GM21515 (cell line): Measurements from ENCODE around the gene CALML4.
A peak's percentile ranks its signal among the peaks of the same experiment; 100 is the strongest.
"Not testable (repeated sequence)": the region's sequence is repeated elsewhere in the genome, so short reads cannot be mapped to it uniquely, and the experiment has no call there.

Source experiments
- ATAC-seq: cut with Tn5 transposase; IDR thresholded peaks from one replicate; pipeline ENCODE4 v1.9.1; 2021; ENCODE audit not compliant: unreplicated experiment

Gene CALML4, protein sequence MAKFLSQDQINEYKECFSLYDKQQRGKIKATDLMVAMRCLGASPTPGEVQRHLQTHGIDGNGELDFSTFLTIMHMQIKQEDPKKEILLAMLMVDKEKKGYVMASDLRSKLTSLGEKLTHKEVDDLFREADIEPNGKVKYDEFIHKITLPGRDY

GRCh38 chr15:68204776-68205557, at the start of gene CALML4:
Gene CALML4 (minus strand): TSS chr15:68205332. CDS start chr15:68205247, 85 bp downstream.
- no peak for ATAC-seq

DNA sequence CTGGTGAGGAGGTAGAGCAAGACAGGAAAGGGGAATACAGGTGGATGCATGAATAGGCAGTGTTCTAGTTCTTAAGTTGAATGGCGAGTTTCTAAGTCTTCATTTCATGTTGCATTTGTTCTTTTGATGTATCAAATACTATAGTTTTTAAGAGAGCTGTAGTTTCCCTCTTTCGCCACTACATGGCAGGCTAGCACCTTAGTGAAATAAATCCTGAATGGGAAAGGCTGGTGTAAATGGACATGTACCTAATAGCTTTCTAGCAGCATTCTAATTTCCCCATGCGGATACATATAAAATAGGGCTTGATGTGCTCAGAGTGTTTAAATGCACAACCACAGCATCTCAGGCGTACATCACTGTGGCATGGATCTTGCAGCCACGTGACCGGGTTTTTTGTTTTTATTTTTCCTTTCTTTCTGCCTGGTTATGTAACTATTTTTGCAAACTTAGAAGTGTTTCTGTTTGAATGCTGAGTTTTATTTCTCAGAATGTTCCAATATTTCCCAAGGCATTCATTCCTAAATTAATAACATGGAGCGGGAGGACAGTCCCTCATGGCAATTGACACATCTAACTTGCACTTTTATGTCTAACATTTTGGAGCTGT, 47.9 kb upstream of the CALML4 start:
- ATAC-seq: no peak

DNA sequence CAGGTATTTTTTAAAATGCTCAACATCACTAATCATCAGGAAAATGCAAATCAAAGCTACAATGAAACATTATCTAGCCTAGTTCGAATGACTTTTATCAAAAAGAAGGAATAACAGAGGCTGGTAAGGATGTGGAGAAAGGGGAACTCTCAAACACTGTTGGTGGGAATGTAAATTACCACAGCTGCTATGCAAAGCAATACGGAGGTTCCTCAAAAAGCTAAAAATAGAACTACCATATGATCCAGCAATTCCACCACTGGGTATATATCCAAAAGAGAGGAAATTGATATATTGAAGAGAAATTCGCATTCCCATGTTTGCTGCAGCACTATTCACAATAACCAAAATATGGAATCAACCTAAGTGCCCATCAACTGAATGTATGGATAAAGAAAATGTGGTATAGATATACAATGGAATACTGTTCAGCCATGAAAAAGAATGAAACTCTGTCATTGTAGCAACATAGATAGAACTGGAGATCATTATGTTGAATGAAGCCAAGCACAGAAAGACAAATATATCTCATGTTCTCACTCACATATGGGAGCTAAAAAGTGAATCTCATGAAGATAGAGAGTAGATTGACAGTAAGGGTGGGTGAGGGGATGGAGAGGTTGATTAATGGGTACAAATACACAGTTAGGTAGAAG, 44.1 kb upstream of the CALML4 start:
- ATAC-seq: no peak

GRCh38 chr15:68244235-68244634, 39.1 kb upstream of the CALML4 start:
- no peak for ATAC-seq

DNA sequence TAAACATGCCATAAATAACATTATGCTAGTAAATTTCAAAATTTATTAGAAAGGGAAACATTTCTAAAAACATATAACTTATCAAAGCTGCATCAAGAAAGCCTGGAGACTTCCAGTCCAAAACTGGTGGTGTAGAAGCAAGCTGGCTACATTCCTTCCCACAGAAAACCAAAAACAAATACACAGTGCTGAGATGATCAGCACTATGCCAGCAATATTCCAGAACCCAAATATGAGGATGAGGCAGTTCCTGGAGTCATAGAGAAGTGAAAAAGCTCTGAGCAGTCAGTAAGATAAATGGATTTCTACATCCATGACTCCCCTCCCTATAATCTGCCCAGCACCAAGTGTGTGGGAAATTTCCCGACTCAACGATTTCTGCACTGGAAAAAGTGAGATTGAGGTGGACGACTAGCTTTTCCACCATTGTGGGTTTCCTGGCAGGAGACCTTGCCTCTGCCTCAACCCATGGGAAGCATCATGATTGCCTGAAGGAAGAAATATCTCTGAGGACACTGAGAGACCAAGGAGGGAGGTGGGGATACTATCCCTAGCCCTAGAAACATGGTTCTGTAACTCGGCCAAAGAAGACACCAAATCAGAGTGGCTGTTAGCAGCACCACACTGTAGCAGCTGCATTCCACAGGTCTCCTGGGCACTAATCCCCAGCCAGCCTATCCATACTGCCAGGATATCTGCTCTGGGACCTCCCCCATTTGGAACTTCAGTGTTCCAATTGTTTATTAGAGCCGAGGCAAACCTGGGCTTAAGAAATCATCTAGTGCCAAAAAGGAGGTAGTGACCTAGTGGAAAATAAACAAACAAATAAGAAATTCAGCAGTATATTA, 36.2 kb upstream of the CALML4 start:
- ATAC-seq: no peak

GRCh38 chr15:68239025-68239424, 33.9 kb upstream of the CALML4 start:
- ATAC-seq: no peak

GRCh38 chr15:68235022-68235421, 29.9 kb upstream of the CALML4 start:
- ATAC-seq: no peak

GRCh38 chr15:68234520-68234919, 29.4 kb upstream of the CALML4 start:
- not testable (repeated sequence) for ATAC-seq

GRCh38 chr15:68234060-68234459, 28.9 kb upstream of the CALML4 start:
- no peak for ATAC-seq

DNA sequence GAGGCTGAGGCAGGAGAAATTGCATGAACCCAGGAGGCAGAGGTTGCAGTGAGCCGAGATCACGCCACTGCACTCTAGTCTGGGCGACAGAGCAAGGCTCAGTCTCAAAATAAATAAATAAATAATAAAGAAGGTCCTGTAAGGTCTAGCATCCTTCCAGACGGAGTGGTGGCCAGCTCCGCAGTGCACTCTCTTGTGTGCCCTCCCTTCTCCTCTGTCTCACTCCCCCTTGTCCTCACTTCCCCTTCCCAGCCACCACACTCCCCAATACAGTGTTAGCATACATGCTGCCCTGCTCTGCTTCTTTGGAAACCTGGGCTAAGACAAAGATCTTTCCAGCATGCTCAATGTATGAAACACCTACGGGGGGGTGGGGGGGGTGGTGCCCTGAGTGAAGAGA, 27.8 kb upstream of the CALML4 start:
- no peak for ATAC-seq

- no peak for ATAC-seq
Observed at GRCh38 chr15:68232449-68232848, 27.3 kb upstream of the CALML4 start.

DNA sequence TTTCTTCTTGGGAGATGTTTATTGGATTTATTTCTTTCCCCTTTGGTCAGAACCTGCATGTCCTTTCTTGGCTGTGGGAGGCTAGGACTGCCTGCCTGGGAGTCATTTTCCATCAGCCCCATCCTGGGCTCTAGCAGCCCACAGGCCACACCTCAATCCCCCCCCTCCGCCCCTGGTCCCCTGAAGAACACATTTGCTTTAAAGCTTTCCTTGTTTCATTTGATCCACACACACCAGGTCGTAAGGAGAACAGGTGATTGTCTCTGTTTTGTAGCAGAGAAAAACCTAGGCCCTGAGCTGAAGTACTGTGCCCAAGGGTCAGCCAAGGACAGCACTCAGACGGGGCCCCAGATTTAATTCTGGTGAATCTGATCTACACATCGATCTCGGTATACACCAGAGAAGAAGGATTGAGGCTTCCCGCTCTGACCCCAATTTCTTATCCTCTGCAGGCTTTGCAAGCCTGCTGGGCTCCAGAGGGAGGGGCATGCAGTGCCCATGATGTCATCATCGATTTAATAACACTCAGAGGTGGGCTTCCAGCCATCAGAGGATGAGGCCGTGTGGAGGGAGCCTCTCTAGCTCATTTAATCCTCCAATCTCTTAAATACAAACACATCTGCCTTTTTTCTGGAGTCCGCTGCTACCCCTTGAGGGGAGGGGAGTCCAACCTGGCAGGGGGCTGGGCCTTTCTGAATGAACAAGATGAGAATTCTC, 26.1 kb upstream of the CALML4 start:
- ATAC-seq: no peak

DNA sequence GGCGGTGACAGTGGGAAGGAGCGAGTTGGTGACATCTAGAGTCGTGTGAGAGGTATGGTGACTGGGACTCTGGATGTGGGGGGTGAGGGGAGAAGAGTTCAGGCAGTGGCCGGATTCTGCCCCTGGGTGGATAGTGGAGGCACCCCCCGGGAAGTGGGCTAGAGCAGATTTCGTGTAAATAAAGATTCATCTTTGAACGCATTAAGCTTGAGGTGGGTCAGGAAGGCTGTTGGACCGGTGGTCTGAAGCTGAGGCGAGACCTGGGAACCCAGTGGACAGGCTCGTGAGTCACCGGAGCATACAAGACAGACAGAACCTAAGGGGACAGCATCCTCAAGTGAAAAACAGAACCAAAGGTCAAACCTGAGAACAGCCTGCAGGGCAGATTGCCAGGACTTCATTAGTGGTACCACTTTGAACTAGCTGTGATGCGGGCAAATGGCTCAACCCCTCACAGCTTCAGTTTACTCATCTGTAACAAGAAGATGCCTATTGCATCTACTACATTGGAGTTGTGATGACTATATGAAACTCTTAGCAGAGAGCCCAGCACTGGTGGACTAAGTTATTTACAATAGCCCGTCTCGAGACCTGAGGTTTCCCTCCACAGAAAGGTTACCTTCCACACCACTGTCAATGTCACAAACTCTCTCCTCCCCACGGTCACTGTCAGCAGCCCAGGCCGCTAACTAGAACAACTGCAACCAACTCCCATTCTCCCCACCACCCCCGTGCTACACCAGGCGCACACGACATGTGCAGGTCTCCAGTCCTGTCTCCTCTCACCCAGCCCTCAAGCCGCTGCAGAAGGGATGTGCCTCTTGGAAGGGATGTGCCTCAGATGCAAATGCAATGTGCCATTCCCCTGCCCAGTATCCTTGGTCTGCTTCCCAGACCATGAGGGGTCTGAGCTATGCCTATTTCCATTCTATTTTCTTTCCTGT, 25.3 kb upstream of the CALML4 start:
- ATAC-seq: no peak

- peak; percentile 65 for ATAC-seq
Observed at GRCh38 chr15:68229386-68230156, 24.4 kb upstream of the CALML4 start, which contains the start of gene CLN6. Gene CLN6 (minus strand): TSS chr15:68229728. CDS start chr15:68229584, 144 bp downstream.

DNA sequence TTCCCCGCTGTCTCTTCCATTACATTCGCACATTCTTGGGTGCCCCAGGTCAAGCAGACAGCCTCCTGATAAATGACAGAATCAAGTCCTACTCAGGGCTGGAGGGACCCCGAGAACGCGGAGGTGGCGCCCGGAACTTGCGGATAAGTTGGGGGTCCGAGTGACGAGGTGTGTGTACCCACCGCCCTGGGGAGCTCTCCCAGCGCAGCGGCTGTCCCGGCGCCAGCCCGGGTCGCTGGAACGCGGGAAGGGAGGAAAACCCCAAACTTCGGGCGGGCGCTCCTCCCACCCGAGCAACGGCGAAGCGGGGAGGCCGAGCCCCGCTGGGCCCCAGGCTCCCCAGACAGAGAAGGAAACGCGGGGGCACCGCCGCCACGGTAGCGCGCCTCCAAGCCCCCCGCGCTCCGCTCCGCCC, 23.8 kb upstream of the CALML4 start:
- peak; percentile 19 for ATAC-seq

- ATAC-seq: no peak
Observed at GRCh38 chr15:68228143-68228970, 23.2 kb upstream of the CALML4 start.

- no peak for ATAC-seq
Observed at GRCh38 chr15:68227643-68228142, 22.6 kb upstream of the CALML4 start.
